ENCODE data around the gene LHX1. TPM values are rescaled to one million over a fixed set of nuclear protein-coding genes. Genes with fewer than 3 reads are reported as not detected.

LHX1 gene
- total RNA-seq, 1 donor: not detected

DNA sequence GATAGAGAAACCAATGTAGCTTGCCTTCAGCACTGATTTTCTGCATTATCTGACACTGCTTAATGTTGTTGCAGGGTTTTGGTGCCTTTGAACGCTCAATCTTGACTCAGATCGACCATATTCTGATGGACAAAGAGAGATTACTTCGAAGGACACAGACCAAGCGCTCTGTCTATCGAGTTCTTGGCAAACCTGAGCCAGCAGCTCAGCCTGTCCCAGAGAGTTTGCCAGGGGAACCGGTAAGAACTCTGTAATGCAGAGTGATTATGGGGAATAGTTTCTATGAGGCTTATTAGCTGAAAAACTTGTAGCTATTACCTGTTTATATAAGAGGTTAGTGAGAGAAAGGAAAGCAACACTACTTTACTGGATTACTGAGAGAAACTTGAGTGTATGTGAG, 51.9 kb downstream of the LHX1 start:
- no peak for DNase-seq (ENCODE audit: insufficient read length, low spot score, missing footprints)
- H3K9me3 ChIP-seq (ENCODE audit: low read depth, low read length): no peaks in the 10 kb centered on the region
- peaks cover 7% of the 10 kb centered on the region for H4K20me1 ChIP-seq (ENCODE audit: insufficient read depth, low read length)
- peaks cover 28% of the 10 kb centered on the region for H3K36me3 ChIP-seq (ENCODE audit: insufficient read depth, low read length)
- no peak overlapping the region for H2AFZ ChIP-seq (ENCODE audit: low read length)
- no peak overlapping the region for H3K27ac ChIP-seq (ENCODE audit: low read depth, low read length)
- H3K4me3 ChIP-seq (ENCODE audit: insufficient read depth, low read length): no peak overlapping the region
- no peak overlapping the region for H3K4me2 ChIP-seq (ENCODE audit: insufficient read depth, low read length)
- TF ChIP-seq, protein P1, sequence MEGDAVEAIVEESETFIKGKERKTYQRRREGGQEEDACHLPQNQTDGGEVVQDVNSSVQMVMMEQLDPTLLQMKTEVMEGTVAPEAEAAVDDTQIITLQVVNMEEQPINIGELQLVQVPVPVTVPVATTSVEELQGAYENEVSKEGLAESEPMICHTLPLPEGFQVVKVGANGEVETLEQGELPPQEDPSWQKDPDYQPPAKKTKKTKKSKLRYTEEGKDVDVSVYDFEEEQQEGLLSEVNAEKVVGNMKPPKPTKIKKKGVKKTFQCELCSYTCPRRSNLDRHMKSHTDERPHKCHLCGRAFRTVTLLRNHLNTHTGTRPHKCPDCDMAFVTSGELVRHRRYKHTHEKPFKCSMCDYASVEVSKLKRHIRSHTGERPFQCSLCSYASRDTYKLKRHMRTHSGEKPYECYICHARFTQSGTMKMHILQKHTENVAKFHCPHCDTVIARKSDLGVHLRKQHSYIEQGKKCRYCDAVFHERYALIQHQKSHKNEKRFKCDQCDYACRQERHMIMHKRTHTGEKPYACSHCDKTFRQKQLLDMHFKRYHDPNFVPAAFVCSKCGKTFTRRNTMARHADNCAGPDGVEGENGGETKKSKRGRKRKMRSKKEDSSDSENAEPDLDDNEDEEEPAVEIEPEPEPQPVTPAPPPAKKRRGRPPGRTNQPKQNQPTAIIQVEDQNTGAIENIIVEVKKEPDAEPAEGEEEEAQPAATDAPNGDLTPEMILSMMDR (IDR thresholded peaks at IDR 0.05; ENCODE audit: extremely low read depth, low read depth, low read length): no peak
- peaks cover 10% of the 10 kb centered on the region for H3K79me2 ChIP-seq (ENCODE audit: insufficient read depth, low read length)
- no peaks in the 10 kb centered on the region for H3K27me3 ChIP-seq (ENCODE audit: insufficient read depth, low read length)
- peaks cover under 1% of the 10 kb centered on the region for H3K4me1 ChIP-seq (ENCODE audit: insufficient read depth, low read length)

DNA sequence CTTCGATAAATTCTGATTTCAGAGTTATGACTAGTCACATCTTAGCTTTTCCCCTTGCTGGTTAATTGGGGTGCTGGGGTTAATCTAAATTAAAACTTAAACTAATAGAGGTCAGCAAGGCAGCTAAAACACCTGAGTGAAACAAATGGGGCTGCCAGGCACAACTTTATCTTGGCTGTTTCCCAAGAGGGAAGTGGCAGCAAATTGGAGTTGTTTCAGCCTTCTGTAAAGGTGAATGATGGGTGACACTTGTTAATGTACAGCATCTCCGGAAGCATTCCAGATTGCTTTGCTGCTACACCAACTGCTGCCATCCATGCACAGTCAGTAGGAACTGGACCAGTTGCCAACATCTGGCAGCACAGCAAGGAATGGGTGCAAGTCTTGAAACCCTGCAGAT, 55.4 kb downstream of the LHX1 start:
- Histone ChIP-seq H3K36me3 (ENCODE audit: insufficient read depth, low read length) (peaks cover 41% of the 10 kb centered on the region), H3K27me3 (ENCODE audit: insufficient read depth, low read length) (no peaks in the 10 kb centered on the region), H2AFZ (ENCODE audit: low read length) (no peak overlapping the region), H3K4me2 (ENCODE audit: insufficient read depth, low read length) (no peak overlapping the region), H3K79me2 (ENCODE audit: insufficient read depth, low read length) (peaks cover 3% of the 10 kb centered on the region), H3K4me1 (ENCODE audit: insufficient read depth, low read length) (peaks cover 3% of the 10 kb centered on the region), H3K9me3 (ENCODE audit: low read depth, low read length) (no peaks in the 10 kb centered on the region), H3K4me3 (ENCODE audit: insufficient read depth, low read length) (no peak overlapping the region), H3K27ac (ENCODE audit: low read depth, low read length) (no peak overlapping the region), H4K20me1 (ENCODE audit: insufficient read depth, low read length) (peaks cover 4% of the 10 kb centered on the region)
- no peak for DNase-seq (ENCODE audit: insufficient read length, low spot score, missing footprints)
- TF ChIP-seq, protein P1 (IDR thresholded peaks at IDR 0.05; ENCODE audit: extremely low read depth, low read depth, low read length): no peak

DNA sequence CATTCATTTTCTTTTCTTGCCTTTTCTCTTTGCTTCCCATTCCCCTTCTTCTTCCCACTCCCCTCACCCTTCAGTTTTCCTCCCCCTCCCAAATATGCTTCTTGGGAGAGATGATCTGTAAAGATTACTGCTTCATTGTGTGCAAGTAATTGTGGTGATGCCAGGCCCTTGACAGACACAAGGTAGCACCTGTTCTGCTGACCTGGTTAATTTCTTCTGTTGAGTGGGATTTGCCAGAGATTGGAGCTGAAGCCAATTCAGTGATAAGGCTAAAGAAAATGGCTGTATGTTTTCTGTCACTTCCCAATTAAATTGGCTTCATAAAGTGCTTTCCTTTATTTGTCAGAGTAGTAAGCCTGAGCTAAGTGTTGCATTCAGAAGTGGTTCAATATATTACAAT, 56.0 kb downstream of the LHX1 start:
- Histone ChIP-seq H2AFZ (ENCODE audit: low read length) (no peak overlapping the region), H3K4me1 (ENCODE audit: insufficient read depth, low read length) (peaks cover 3% of the 10 kb centered on the region), H3K27ac (ENCODE audit: low read depth, low read length) (no peak overlapping the region), H3K9me3 (ENCODE audit: low read depth, low read length) (no peaks in the 10 kb centered on the region), H3K4me3 (ENCODE audit: insufficient read depth, low read length) (no peak overlapping the region), H3K4me2 (ENCODE audit: insufficient read depth, low read length) (no peak overlapping the region), H3K79me2 (ENCODE audit: insufficient read depth, low read length) (peaks cover 3% of the 10 kb centered on the region), H4K20me1 (ENCODE audit: insufficient read depth, low read length) (peaks cover 4% of the 10 kb centered on the region), H3K27me3 (ENCODE audit: insufficient read depth, low read length) (no peaks in the 10 kb centered on the region), H3K36me3 (ENCODE audit: insufficient read depth, low read length) (peaks cover 36% of the 10 kb centered on the region)
- TF ChIP-seq, protein P1 (IDR thresholded peaks at IDR 0.05; ENCODE audit: extremely low read depth, low read depth, low read length): no peak
- no peak for DNase-seq (ENCODE audit: insufficient read length, low spot score, missing footprints)

Small RNA genes within 50 kb of the gene (small RNA-seq; reads per million reads assigned to genes)
- not detected for gene AC243773.2

Other genes with a start within 250 kb of the LHX1 start
- gene AATF, start 11.5 kb downstream of the LHX1 start, total RNA-seq: 22.4 and 24.2 TPM in 2 replicates

Measured in osteoblast (primary cell).